SHP77 (cell line): ENCODE data around the gene TBC1D3G.
"Not testable (repeated sequence)": the region's sequence is repeated elsewhere in the genome, so short reads cannot be mapped to it uniquely, and the experiment has no call there.

Experiments used
- DNase-seq, 2 experiments: peaks; one replicate each; lab custom pipeline; 2025; lab: John Stamatoyannopoulos, UW

TBC1D3G gene

DNA sequence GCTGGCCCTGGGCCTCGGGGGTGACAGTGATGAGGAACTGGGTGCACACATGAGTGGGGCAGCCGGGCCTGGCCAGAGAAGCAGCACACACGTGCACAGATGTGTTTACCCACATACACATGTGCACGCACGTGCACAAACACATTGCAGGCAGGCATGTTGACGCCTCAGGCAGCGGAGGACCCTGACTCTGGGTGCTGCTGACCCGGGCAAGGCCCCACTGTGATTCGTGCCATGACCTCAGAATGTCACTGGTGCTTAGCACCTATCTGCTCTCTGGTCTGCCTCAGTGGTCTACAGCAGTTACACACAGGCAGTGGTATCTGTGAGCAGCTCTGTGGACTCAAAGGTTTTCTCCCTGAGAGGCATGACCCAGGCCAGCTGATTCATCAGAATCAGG lies at the start of gene TBC1D3G:
TBC1D3G (plus strand) TSS at position 301 of the 400 bp plus-strand sequence. CDS start 1,528 bp downstream, outside the sequence.
- not testable (repeated sequence) for DNase-seq

- not testable (repeated sequence) for DNase-seq
Measured at GRCh38 chr17:36283256-36283655, 40.4 kb upstream of the TBC1D3G start.

DNA sequence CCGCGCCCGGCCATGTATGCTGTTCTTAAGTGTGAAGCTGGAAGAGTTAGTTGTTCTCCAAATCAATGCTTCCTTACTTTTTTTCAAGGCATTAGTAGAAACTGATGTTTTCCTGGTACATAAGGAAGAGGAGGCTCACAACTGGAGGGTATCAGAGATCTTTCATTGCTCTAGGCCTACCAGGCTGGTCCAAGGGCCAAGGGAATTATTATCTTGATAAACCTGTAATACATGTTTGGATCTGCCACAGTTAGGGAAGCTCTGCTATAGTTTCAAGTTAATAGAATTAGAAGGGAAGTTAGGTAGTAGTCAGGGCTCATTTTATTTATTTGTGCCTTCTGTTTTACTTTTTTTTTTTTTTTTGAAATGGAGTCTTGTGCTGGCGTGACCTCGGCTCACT lies 39.5 kb upstream of the TBC1D3G start:
- DNase-seq = not testable (repeated sequence)

- not testable (repeated sequence) for DNase-seq
Measured at GRCh38 chr17:36289965-36290612, 33.6 kb upstream of the TBC1D3G start.

GRCh38 chr17:36295161-36295560 lies 28.5 kb upstream of the TBC1D3G start:
- not testable (repeated sequence) for DNase-seq

- DNase-seq = not testable (repeated sequence)
Measured at GRCh38 chr17:36315736-36316135, 7.9 kb upstream of the TBC1D3G start.

GRCh38 chr17:36362496-36362895 lies 38.8 kb downstream of the TBC1D3G start:
- DNase-seq = not testable (repeated sequence)

DNA sequence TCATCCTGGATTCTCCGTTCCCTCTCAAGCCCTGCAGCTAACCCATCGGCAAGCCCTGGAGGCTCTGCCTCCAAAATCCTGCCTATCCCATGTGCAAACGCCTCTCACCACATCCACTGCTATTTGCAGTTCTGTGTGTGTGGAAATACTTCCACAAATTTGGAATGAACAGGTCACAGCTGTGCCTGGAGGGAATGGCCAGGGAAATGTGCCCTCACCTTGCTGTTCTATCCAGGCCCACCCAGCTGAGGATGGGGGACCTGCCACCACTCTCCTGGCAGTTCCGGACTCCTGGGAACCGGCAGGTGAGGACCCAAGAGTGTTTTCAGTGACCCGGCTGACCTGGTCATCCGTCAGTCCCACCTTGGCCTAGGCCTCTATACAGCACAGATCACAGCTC lies 52.3 kb downstream of the TBC1D3G start:
- DNase-seq = not testable (repeated sequence)
